HEK293 (cell line): ENCODE data around the gene MTERF4.
"Not testable (repeated sequence)": the region's sequence is repeated elsewhere in the genome, so short reads cannot be mapped to it uniquely, and the experiment has no call there.

Experiments
- CTCF ChIA-PET: fragments of 350-600 bp; formaldehyde crosslinking; extraction: SDS; loops from one replicate; lab custom pipeline; 2021; ENCODE audit warnings: antibody characterized with exemption; lab: Yijun Ruan, JAX
- POLR2A ChIA-PET: fragments of 300-600 bp; formaldehyde crosslinking; extraction: SDS; loops from one replicate; lab custom pipeline; 2020; ENCODE audit warnings: antibody characterized with exemption, inconsistent platforms; lab: Yijun Ruan, JAX
- H3K27ac ChIP-seq: fragments of 200-500 bp; sonication (Bioruptor generic); 2 replicates; pipeline ENCODE4 v1.5.1; 2014; ENCODE audit warnings: low read depth, low read length, control low read depth, inconsistent platforms; ENCODE audit errors: extremely low read depth
- H3K36me3 ChIP-seq, 2 experiments: fragments of 200-500 bp in 1 of 2; sonication (Bioruptor generic) in 1 of 2; 1 replicate in 1 of 2; 2 replicates in 1 of 2; pipeline ENCODE4 v1.5.1; 2014 to 2017; ENCODE audit warnings: inconsistent platforms in 2 of 2, low read length in 2 of 2; ENCODE audit not compliant: control insufficient read depth in 2 of 2, insufficient read depth in 1 of 2
- H3K4me1 ChIP-seq: fragments of 200-500 bp; sonication (Bioruptor generic); 2 replicates; pipeline ENCODE4 v1.5.1; 2014; ENCODE audit warnings: mild to moderate bottlenecking, low read length, inconsistent platforms; ENCODE audit not compliant: control insufficient read depth, insufficient read depth
- H3K4me3 ChIP-seq: 2 replicates; pipeline ENCODE4 v1.5.1; 2011; ENCODE audit warnings: low read depth, mild to moderate bottlenecking, control low read depth, low read length, moderate library complexity
- H3K9me3 ChIP-seq: fragments of 200-500 bp; sonication (Bioruptor generic); 2 replicates; pipeline ENCODE4 v1.5.1; 2014; ENCODE audit warnings: low read depth, low read length, inconsistent platforms; ENCODE audit not compliant: control insufficient read depth, insufficient read depth
- KLF16 ChIP-seq: fragments of 450-650 bp; formaldehyde crosslinking; IDR thresholded peaks from 2 replicates; pipeline ENCODE4 v1.5.1; 2017; ENCODE audit warnings: missing biosample characterization, missing genetic modification characterization
- PRDM10 ChIP-seq: fragments of 450-650 bp; formaldehyde crosslinking; IDR thresholded peaks from 2 replicates; pipeline ENCODE4 v1.5.1; 2016; ENCODE audit warnings: missing biosample characterization, missing genetic modification characterization
- PRDM6 ChIP-seq: fragments of 450-650 bp; formaldehyde crosslinking; IDR thresholded peaks from 2 replicates; pipeline ENCODE4 v1.5.1; 2017; ENCODE audit warnings: missing biosample characterization, missing genetic modification characterization
- SP3 ChIP-seq: fragments of 450-650 bp; formaldehyde crosslinking; IDR thresholded peaks from 2 replicates; pipeline ENCODE4 v1.5.1; 2016; ENCODE audit warnings: missing biosample characterization, missing genetic modification characterization
- ZBTB10 ChIP-seq: fragments of 450-650 bp; formaldehyde crosslinking; IDR thresholded peaks from 2 replicates; pipeline ENCODE4 v1.5.1; 2016; ENCODE audit warnings: missing biosample characterization, missing genetic modification characterization
- ZNF121 ChIP-seq: fragments of 450-650 bp; formaldehyde crosslinking; IDR thresholded peaks from 2 replicates; pipeline ENCODE4 v1.5.1; 2016; ENCODE audit warnings: missing biosample characterization, missing genetic modification characterization
- ZNF132 ChIP-seq: fragments of 450-650 bp; formaldehyde crosslinking; IDR thresholded peaks from 2 replicates; pipeline ENCODE4 v1.5.1; 2017; ENCODE audit warnings: missing biosample characterization, missing genetic modification characterization, borderline replicate concordance
- ZNF184 ChIP-seq: fragments of 450-650 bp; IDR thresholded peaks from 2 replicates; pipeline ENCODE4 v1.5.1; 2018; ENCODE audit warnings: missing biosample characterization, mild to moderate bottlenecking, missing genetic modification characterization
- ZNF2 ChIP-seq: fragments of 450-650 bp; formaldehyde crosslinking; IDR thresholded peaks from 2 replicates; pipeline ENCODE4 v1.5.1; 2016; ENCODE audit warnings: missing biosample characterization, missing genetic modification characterization
- ZNF302 ChIP-seq: fragments of 450-650 bp; formaldehyde crosslinking; IDR thresholded peaks from 2 replicates; pipeline ENCODE4 v1.5.1; 2016; ENCODE audit warnings: missing biosample characterization, missing genetic modification characterization, low read depth
- ZNF324 ChIP-seq: fragments of 450-650 bp; formaldehyde crosslinking; IDR thresholded peaks from 2 replicates; pipeline ENCODE4 v1.5.1; 2016; ENCODE audit warnings: missing biosample characterization, missing genetic modification characterization
- ZNF426 ChIP-seq: fragments of 450-650 bp; formaldehyde crosslinking; IDR thresholded peaks from 2 replicates; pipeline ENCODE4 v1.5.1; 2017; ENCODE audit warnings: missing biosample characterization, missing genetic modification characterization, mild to moderate bottlenecking, inconsistent platforms, moderate library complexity
- ZNF571 ChIP-seq: fragments of 450-650 bp; formaldehyde crosslinking; IDR thresholded peaks from 2 replicates; pipeline ENCODE4 v1.5.0; 2017; ENCODE audit warnings: missing biosample characterization, missing genetic modification characterization
- ZNF626 ChIP-seq: fragments of 450-650 bp; sonication (Bioruptor Pico); formaldehyde crosslinking; IDR thresholded peaks from 2 replicates; pipeline ENCODE4 v1.5.1; 2018; ENCODE audit warnings: missing biosample characterization, missing genetic modification characterization, inconsistent platforms
- ZNF639 ChIP-seq: fragments of 450-650 bp; formaldehyde crosslinking; IDR thresholded peaks from 2 replicates; pipeline ENCODE4 v1.5.1; 2016; ENCODE audit warnings: missing biosample characterization, missing genetic modification characterization

Gene MTERF4

GRCh38 chr2:241105641-241106040, 3.6 kb upstream of the MTERF4 start:
- Histone ChIP-seq H3K4me1 (peaks cover 4% of the 10 kb centered on the region; the same call in 1 of the 2 replicates), H3K4me3 (no peak overlapping the region), H3K36me3 (peaks cover 0 to 30% of the 10 kb centered on the region in 2 experiments; a peak in 1 of 3 replicates), H3K9me3 (no peaks in the 10 kb centered on the region), H3K27ac (no peak overlapping the region)
- ChIA-PET POLR2A (no interaction called here), CTCF (interaction anchor here (2.0 kb wide), 1 partner anchor 27 kb away, joined by 6 read pairs; no protein-coding TSS in a partner anchor)
- TF ChIP-seq PRDM6 (tag by site-specific recombination) (no peak), ZBTB10 (no peak), ZNF571 (tag by site-specific recombination) (no peak), ZNF626 (tag by site-specific recombination) (no peak), ZNF426 (tag by site-specific recombination) (no peak), ZNF302 (tag by site-specific recombination) (no peak), ZNF2 (tag by site-specific recombination) (no peak), ZNF121 (tag by site-specific recombination) (no peak), KLF16 (tag by site-specific recombination) (no peak), ZNF184 (tag by site-specific recombination) (no peak), SP3 (tag by site-specific recombination) (no peak), ZNF132 (no peak), ZNF324 (tag by site-specific recombination) (no peak), PRDM10 (tag by site-specific recombination) (no peak), ZNF639 (tag by site-specific recombination) (no peak)
- TF ChIP-seq, all 188 proteins: peak for 0

- not testable (repeated sequence) for H3K27ac ChIP-seq, H3K4me3 ChIP-seq, H3K9me3 ChIP-seq, H3K4me1 ChIP-seq
- ChIA-PET POLR2A (interaction anchor here (0.6 to 0.7 kb wide), 2 partner anchors 527 to 576 kb away, joined by 3 to 4 read pairs; no protein-coding TSS in a partner anchor), CTCF (interaction anchor here (0.7 to 2.0 kb wide), 3 partner anchors 17 to 226 kb away, joined by 3 to 6 read pairs (median 3); no protein-coding TSS in a partner anchor)
- peaks cover 0 to 40% of the 10 kb centered on the region in 2 experiments; a peak in 2 of 3 replicates for H3K36me3 ChIP-seq
Observed at GRCh38 chr2:241104611-241105010, 2.5 kb upstream of the MTERF4 start.
